GM18907 (cell line): ENCODE measurements around the gene FRMPD2.
"Not testable (repeated sequence)": the region's sequence is repeated elsewhere in the genome, so short reads cannot be mapped to it uniquely, and the experiment has no call there.

Source experiments
- ATAC-seq: cut with Tn5 transposase; IDR thresholded peaks from one replicate; pipeline ENCODE4 v1.9.1; 2021; ENCODE audit warnings: mild to moderate bottlenecking, moderate library complexity; ENCODE audit not compliant: unreplicated experiment

Gene FRMPD2

DNA sequence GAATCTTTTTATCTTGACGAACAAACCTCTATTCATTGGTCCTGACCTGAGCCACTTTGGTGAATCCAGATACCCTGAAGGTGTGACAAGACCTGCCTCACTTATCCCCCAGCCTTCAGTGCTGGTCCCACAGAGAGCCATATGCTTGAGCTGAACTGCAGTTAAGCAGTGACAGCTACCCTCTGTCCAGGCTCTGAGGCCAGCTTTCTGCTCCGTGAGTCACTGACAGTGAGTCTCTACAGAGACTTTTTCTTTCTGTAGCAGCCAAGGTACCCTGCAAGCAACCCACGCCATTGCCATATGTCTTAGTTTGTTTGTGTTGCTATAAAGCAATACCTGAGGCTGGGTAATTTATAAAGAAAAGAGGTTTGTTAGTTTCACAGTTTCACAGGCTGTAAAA, 133.5 kb downstream of the FRMPD2 start:
- not testable (repeated sequence) for ATAC-seq

- ATAC-seq, result peak; percentile 54
Observed at GRCh38 chr10:48139953-48140850, 134.3 kb downstream of the FRMPD2 start.

DNA sequence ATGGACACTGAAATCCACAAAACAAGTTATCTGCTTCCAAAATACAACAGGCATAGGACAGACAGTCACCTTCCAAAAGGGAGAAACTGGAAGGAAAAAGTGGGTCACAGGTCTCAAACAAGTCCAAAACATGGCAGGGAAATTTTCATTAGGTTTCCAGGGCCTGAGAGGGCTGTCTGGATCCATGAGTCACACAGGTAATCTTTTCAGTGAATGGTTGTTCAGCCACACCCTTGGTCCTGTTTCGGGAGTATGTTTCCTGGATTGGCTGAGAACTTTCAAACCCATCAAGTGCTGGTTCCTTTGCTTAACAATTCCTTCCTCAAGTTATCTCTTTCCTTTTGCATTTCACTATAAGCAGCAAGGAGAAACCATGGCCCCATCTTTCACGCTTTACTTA, 145.5 kb downstream of the FRMPD2 start:
- ATAC-seq, result not testable (repeated sequence)

DNA sequence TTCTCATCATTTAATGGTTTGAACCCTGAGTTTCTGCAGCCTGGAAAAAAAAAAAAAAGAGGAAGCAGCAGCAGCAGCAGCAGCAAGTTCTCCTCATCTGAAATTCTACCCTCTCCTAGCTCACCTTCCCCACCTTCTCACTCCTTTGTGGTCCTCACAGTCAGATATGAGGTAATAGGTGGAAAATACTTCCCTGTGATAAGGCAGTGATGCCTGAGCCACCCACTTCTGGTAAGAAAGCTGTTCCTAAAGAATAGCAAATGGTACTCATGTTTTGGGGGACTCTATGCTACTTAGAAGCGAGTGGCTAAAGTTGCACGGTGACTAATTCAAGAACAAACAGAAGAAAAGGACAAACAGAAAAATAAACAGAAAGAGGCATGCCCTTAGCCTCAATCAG, 148.2 kb downstream of the FRMPD2 start:
- not testable (repeated sequence) for ATAC-seq

DNA sequence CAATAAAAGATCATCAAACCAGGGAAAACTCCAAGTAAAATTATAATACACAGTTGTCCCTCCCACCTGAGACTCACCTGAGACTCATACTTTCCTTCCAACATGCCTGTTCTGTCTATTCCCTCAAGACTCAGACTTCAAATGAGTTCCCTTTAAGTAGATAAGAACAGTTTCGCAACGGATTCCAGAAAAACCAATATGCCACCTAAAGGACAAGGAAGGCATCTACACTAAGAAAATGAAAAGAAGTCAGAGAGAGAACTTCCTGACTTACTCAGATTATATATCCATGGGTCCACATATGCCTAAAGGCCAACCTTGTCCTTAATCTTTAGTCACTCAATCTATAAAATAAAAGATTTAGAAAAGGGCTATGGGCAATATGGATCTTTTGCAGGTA, 148.9 kb downstream of the FRMPD2 start:
- not testable (repeated sequence) for ATAC-seq

- not testable (repeated sequence) for ATAC-seq
Observed at GRCh38 chr10:48122618-48123017, 151.9 kb downstream of the FRMPD2 start.

DNA sequence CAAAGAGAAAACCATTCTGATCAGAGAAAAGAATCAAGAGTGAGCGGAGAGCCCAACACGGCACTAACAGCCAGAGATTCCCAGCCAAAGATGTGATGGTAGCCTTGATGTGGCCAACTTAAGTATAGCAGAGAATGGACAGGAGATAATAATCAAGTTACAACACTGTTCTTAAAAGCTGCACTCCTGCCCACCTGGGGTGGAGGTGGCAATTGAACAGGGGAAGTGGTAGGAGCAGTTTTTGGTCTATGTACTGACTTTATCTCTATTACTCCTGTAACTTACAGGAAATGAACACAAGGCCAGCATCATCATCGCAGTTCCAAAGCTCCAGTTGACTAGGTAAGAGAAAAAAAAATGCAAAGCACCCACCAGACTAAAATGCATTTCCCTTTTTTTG, 164.2 kb downstream of the FRMPD2 start:
- ATAC-seq, result not testable (repeated sequence)
